Chondrocyte (in vitro differentiated cells): ENCODE data around the gene HILPDA. TPM values are rescaled to one million over a fixed set of nuclear protein-coding genes. Genes with fewer than 3 reads are reported as not detected.

Experiments
- DNase-seq: peaks from one replicate; pipeline ENCODE4 v3.0.0; 2021; ENCODE audit warnings: mixed read lengths, low spot score
- H3K27ac Mint-ChIP-seq: one replicate; pipeline ENCODE4 v1.8.0; 2021; ENCODE audit warnings: mild to moderate bottlenecking, moderate library complexity, mixed read lengths; ENCODE audit not compliant: unreplicated experiment
- H3K27me3 Mint-ChIP-seq: 2 replicates; pipeline ENCODE4 v1.8.0; 2021; ENCODE audit warnings: low read depth, mixed read lengths
- H3K36me3 Mint-ChIP-seq: 2 replicates; pipeline ENCODE4 v1.8.0; 2021; ENCODE audit warnings: low read depth, mixed read lengths
- H3K4me1 Mint-ChIP-seq: 2 replicates; pipeline ENCODE4 v1.8.0; 2021; ENCODE audit warnings: low read depth, mild to moderate bottlenecking, mixed read lengths
- H3K4me3 Mint-ChIP-seq: one replicate; pipeline ENCODE4 v1.8.0; 2021; ENCODE audit warnings: mild to moderate bottlenecking, moderate library complexity, mixed read lengths; ENCODE audit not compliant: unreplicated experiment
- H3K9me3 Mint-ChIP-seq: 2 replicates; pipeline ENCODE4 v1.8.0; 2021; ENCODE audit warnings: low read depth, mixed read lengths
- CTCF ChIP-seq: fragments of 200-600 bp; sonication (generic); IDR thresholded peaks from 2 replicates; pipeline ENCODE4 v1.5.0; 2021; ENCODE audit warnings: antibody characterized with exemption, mild to moderate bottlenecking, moderate library complexity
- total RNA-seq: library from RNA; stranded (reverse); gene quantifications from 3 replicates; pipeline ENCODE4 v1.2.1, GENCODE V29; 2021

The HILPDA gene
- total RNA-seq, 1 donor from 2014 or later, result 15.8 TPM

- Mint-ChIP-seq H3K27ac (no peak overlapping the region), H3K4me3 (no peak overlapping the region), H3K36me3 (no peaks in the 10 kb centered on the region), H3K9me3 (no peaks in the 10 kb centered on the region), H3K4me1 (peaks cover 5% of the 10 kb centered on the region), H3K27me3 (peaks cover 6% of the 10 kb centered on the region)
- no peak for DNase-seq
- TF ChIP-seq CTCF, result no peak
Observed at GRCh38 chr7:128431754-128432153, 23.9 kb upstream of the HILPDA start.

GRCh38 chr7:128434413-128435326 is 21.0 kb upstream of the HILPDA start:
- no peak overlapping the region for H3K4me3 Mint-ChIP-seq
- peaks cover 6% of the 10 kb centered on the region for H3K27me3 Mint-ChIP-seq
- no peak for DNase-seq
- no peaks in the 10 kb centered on the region for H3K36me3 Mint-ChIP-seq
- no peak for TF ChIP-seq CTCF
- no peak overlapping the region for H3K27ac Mint-ChIP-seq
- H3K4me1 Mint-ChIP-seq, result peaks cover 5% of the 10 kb centered on the region
- H3K9me3 Mint-ChIP-seq, result no peaks in the 10 kb centered on the region

- Mint-ChIP-seq H3K4me1 (peaks cover 5% of the 10 kb centered on the region), H3K9me3 (no peaks in the 10 kb centered on the region), H3K27ac (no peak overlapping the region), H3K36me3 (no peaks in the 10 kb centered on the region), H3K27me3 (peaks cover 6% of the 10 kb centered on the region), H3K4me3 (no peak overlapping the region)
- DNase-seq, result no peak
- no peak for TF ChIP-seq CTCF
Observed at GRCh38 chr7:128435327-128435686, 20.4 kb upstream of the HILPDA start.

- Mint-ChIP-seq H3K9me3 (no peaks in the 10 kb centered on the region), H3K36me3 (no peaks in the 10 kb centered on the region), H3K4me3 (no peak overlapping the region), H3K4me1 (no peaks in the 10 kb centered on the region), H3K27ac (no peak overlapping the region), H3K27me3 (peaks cover 6% of the 10 kb centered on the region)
- TF ChIP-seq CTCF, result no peak
- no peak for DNase-seq
Observed at GRCh38 chr7:128437426-128438332, 18.0 kb upstream of the HILPDA start.

- H3K4me1 Mint-ChIP-seq, result peaks cover 10% of the 10 kb centered on the region
- H3K36me3 Mint-ChIP-seq, result no peaks in the 10 kb centered on the region
- no peaks in the 10 kb centered on the region for H3K9me3 Mint-ChIP-seq
- DNase-seq, result no peak
- no peak overlapping the region for H3K27ac Mint-ChIP-seq
- H3K27me3 Mint-ChIP-seq, result no peaks in the 10 kb centered on the region
- no peak for TF ChIP-seq CTCF
- H3K4me3 Mint-ChIP-seq, result no peak overlapping the region
Observed at GRCh38 chr7:128442356-128442755, 13.3 kb upstream of the HILPDA start.
